Measurements from ENCODE around the gene COL4A2.

Gene COL4A2

DNA sequence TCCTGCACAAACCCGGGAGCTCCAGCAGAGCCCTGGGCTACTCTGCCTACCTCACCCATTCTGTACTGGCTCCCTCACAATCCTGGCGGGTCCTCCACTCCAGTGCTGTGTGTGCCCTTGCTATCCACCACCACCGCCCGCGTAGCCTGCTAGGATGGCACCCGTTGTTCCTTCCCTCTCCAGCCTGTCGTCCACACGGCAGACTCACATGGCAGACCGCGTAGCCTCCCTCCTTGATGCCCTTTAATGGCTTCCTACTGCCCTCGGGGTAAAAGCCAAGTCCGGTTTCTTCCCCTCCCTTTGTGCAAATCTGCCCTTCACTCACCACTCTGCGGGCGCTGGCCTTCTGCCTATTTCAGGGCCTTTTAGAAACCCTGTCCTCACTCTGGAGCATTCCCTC lies 147.9 kb downstream of the COL4A2 start:
- no peak for DNase-seq (ENCODE audit: low read depth, low spot score)

DNA sequence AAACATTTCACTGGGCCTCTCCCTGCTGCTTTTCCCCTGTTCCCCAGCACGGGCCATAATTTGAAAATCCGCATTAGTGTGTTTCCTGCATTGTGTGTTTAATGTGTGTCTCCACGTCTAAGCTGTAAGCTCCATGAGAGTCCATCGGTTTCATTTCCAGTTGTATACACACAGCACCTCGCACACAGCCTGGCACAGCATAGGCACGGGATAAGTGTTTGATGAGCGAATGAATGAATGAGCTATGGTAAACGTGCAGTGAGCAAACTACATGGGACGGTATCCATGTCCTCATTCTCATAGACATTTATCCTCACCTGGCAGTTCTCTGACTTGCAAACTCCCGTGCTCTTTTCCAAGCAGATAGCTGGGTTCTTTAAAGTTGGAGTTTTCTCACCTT lies 148.4 kb downstream of the COL4A2 start:
- no peak for DNase-seq (ENCODE audit: low read depth, low spot score)

DNA sequence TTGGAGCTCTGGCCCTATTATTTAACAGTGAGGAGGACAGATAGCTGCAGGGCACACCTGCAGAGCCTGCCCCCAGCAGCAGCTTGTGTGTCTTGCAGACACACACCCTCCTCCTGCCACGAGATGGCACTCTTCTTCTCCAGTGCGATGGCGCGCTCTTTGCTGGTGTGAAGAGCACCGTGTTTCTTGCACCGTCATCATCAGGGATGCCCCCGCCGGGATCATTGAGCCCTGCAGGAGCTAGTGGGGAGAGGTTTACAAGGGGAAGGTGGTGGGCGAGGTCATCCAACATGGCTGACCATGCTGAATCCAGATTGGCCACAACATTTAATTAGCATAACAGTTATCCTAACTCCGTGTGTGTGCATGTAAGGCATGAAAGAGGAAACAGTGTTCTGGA lies 148.9 kb downstream of the COL4A2 start:
- no peak for DNase-seq (ENCODE audit: low read depth, low spot score)

DNA sequence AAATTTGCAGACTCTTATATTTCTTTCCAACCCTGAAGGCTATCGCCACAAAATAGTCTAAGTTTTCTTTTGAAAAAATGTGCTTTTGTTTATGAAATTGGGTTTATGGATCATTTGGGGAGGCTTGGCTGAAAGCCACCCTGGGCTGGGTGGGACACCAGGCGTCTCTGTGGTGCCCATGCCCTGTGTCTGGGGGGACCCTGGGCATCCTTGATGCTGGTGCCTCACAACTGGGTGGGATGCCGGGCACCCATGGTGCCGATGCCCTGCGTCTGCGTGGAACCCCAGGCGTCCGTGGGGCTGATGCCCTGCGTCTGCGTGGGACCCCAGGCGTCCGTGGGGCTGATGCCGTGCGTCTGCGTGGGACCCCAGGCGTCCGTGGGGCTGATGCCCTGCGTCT lies 149.5 kb downstream of the COL4A2 start:
- no peak for DNase-seq (ENCODE audit: low read depth, low spot score)

DNA sequence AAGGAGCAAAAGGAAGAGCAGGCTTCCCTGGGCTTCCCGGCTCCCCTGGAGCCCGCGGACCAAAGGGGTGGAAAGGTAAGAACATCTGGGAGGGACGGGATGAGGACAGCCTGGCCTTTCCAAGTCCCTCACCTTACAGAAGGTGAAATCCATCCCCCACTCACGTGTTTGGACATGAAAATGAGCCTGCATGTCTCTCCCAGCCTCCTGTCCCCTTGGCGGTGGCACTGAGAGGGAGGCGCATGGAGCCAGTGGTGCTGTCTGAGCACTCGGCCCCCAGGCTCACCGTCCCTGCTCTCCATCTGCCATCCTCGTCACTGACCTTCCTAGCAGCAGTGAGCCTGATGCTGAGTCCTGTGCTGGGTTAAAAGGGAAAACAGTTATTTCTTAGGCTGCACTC lies 150.3 kb downstream of the COL4A2 start:
- no peak for DNase-seq (ENCODE audit: low read depth, low spot score)

- no peak for DNase-seq (ENCODE audit: low read depth, low spot score)
Measured at GRCh38 chr13:110458017-110458416, 150.9 kb downstream of the COL4A2 start.

DNA sequence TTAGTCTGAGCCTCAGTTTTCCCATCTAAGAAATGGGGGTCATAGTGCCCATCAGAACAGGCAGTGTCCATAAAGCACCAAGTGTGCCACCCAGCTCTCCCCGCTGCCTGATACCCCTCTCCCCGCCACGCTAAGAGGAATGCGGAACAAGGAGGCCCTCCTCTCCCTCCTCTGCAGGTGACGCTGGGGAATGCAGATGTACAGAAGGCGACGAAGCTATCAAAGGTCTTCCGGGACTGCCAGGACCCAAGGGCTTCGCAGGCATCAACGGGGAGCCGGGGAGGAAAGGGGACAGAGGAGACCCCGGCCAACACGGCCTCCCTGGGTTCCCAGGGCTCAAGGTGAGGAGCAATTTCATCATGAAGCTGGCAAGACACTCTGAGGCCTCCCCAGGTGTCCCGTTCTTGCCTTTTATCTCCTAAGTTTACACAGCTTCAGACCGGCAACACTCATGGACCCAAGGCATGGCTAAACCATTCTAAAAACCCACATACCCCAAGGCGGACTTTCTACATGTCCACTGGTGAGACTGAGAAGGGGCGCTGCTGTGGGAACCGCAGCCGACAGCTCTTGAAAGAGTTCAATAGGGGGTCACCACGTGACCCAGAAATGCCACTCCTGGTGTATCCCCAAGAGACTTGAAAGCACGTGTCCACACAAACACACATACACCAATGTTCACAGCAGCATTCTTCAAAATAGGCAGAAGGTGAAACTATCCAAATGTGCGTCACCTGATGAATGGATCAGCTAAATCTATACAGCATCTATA lies 151.7 kb downstream of the COL4A2 start:
- no peak for DNase-seq (ENCODE audit: low read depth, low spot score)

GRCh38 chr13:110462091-110462490 lies 155.0 kb downstream of the COL4A2 start:
- no peak for DNase-seq (ENCODE audit: low read depth, low spot score)

DNA sequence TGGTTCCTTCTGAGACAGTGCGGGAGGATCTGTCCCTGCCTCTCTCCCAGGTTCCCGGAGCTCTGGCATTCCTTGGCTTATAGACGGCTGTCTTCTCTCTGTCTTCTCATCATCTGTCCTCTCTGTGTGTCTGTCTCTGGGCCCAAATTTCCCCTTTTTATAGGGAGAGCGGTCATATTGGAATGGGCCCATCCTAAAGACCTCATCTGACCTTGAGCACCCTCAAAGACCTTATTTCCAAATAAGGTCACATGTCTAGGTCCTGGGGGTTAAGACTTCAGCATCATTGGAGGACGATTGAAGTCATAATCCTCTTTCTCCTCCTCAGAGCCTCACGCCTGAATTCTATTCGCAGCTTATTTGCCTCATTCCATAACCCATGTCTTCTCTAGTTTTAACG lies 156.1 kb downstream of the COL4A2 start:
- DNase-seq (ENCODE audit: low read depth, low spot score) = no peak

DNA sequence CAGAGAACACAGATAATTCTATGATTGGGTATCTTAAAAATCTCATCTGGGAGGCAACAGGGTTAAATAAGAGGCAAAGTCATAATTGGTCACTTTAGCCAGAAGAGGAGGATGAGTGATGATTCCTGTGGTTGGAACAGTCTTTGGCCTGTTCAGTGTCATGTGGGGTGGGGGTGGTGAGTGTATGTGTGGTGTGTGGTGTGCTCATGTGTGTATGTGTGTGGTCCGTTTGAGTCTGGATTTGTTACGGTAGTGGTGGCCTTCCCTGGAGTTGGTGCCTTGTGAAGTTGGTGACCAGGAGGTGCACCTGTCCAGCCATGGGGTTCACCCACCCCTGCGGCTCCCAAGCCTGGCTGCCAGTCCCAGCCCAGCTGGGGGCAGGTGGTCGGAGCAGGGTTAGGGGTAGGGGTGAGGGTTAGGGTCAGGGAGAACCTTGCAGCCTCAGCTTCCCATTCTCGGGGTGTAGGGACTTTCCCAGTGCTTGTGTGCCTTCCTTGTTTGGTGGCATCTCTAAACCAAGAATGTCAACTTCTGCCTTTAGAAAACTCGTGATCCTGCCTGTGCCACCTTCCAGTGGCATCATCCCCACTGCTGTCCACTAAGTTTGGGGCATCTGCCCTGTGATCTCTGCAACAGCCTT lies 156.9 kb downstream of the COL4A2 start:
- no peak for DNase-seq (ENCODE audit: low read depth, low spot score)

- DNase-seq (ENCODE audit: low read depth, low spot score) = no peak
Measured at GRCh38 chr13:110464556-110465333, 157.7 kb downstream of the COL4A2 start.

DNA sequence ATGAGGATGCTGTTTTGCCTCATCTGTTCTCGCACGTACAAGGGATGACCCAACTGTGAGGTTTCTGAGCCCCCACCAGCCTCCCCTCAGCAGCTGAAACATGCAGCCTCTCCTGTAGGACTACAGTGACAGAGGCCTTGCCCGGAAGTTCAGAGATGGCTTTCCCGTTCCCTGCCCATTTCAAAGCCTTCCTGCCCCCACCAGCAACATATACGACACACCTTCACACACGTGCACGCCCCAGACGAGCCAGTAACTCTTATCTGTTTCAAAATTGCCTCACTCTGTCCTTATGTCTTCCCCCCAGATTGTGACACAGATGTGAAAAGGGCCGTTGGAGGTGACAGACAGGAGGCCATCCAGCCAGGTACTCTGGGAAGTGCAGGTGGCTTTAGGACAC lies 158.6 kb downstream of the COL4A2 start:
- DNase-seq (ENCODE audit: low read depth, low spot score) = no peak

DNA sequence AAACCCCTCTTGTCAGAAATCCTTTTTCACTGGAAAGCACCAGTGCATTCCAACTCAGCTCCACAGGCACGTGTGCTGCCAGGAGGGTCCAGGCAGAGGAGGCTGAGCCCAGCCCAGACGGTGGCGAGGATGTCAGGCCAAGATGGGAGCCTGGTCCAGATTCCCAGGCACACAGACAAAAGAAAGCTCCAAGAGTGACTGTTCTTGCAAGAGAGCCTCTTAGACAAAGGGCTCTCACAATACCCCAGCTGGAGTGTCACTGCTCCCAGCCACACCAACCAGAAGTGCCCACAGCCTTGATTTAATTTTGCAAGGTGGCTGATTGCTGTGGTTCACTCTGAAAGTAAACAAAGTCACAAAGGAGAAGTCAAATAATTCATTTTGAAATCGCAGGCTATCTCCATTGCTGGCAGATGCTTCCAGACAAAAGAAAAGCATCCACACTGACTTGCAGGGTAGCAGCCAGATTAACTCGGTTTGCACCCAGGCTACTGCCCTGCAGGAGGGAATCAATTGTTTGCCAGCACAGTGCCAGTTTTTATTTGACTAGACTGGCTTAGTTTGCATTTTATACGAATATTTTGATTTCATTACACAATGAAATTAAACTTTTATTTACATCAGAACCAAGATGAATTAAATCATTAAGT lies 159.3 kb downstream of the COL4A2 start:
- DNase-seq (ENCODE audit: low read depth, low spot score) = no peak

GRCh38 chr13:110467516-110468110 lies 160.5 kb downstream of the COL4A2 start:
- no peak for DNase-seq (ENCODE audit: low read depth, low spot score)

DNA sequence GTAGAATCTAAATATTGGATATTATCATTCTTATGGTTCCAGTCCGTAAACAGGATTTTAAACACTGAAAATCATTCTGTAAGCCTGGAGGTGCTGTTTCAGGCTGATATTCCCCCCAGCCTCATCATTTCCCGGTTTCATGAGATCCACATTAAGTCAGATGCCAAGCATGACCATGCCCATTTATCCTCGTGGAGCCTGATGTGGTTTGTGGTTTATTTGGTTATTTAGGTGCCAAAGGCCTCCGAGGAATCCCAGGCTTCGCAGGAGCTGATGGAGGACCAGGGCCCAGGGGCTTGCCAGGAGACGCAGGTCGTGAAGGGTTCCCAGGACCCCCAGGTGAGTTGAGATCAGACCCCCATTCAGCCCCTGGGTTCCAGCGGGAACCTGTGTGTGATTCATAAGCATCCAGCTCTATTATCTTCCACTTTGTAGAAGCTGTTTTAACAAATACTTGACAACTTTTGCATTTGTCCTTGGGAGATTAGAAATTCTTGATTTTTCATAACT lies 162.0 kb downstream of the COL4A2 start:
- no peak for DNase-seq (ENCODE audit: low read depth, low spot score)

- DNase-seq (ENCODE audit: low read depth, low spot score) = no peak
Measured at GRCh38 chr13:110469597-110469996, 162.5 kb downstream of the COL4A2 start.

DNA sequence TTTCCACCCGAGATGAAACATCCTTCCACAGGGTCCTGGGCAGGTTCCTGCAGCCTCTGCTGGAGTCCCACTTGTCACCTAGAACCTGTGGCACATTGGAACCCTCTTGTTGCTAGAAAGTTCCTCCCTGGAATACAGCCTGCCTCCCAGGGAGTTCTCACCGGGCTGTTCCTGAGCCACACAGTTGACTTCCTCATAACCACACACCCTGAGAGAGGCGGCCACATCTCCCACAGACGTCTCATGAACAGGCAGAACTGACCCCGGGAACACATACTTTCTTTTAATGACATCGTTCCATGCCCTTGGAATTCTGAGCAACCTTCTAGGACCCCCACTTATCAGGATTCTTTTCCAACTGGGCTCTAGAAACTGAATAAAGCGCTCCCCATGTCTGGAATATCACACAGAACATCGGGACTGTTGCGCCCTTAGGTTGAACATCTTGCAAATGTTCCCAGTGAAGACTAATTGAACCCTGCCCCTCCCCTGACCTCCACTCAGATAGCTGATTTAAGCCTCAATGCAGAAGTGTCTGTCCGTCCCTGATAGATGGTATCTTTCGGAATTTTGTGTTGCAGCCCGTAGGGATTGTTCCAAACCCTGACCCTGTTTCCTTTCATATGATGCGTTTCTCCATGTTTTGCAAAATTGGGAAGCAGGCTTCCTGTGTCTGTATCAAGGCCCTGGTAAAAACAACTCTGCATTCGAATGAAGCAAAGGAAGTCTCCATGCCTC lies 163.4 kb downstream of the COL4A2 start:
- DNase-seq (ENCODE audit: low read depth, low spot score) = no peak

DNA sequence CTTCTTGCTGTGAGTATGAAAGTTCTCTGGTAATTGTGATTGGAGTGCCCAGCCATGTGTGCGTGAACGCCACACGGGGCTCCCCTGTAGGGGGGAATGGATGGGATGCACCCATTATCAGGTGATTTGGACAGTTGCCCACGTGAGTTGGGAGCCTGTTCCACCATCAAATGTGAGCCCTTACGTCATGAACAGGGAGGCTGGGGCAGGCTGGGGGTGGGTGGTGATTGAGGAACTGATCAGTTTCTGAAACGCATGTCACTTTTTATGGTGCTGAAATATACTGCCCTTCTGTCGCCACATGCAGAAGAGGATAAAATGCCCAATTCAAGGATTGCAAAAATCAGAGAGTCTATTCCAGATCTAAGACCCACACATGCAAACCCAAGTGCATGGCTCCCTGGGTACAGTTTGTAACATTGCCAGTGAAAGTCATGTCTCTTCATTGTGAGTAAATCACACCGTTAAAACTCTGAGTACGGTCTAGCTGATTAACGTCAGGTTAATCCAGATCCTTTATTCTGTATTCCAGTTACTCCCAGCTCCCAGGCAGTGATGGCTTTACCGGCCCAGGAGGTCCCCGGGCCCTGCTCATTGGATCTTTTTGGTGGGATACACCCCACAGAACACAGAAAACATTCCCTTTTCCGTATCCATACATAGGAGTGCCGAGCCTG lies 164.2 kb downstream of the COL4A2 start:
- DNase-seq (ENCODE audit: low read depth, low spot score) = no peak

DNA sequence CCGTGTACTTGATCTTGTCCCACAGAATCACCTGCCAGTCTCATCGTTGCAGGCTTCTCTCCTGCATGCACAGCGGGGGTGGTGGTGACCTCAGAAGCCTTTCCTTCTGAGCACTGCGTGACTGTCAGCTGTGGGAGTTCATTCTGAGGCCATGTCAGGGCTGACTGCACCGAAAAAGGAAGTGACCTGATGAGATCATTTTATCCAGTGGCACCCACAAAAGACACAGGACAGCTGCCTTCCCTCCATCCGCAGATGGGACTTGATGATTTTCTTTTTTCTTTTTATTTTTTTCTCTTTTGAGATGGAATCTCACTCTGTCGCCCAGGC lies 164.7 kb downstream of the COL4A2 start:
- DNase-seq (ENCODE audit: low read depth, low spot score) = no peak

DNA sequence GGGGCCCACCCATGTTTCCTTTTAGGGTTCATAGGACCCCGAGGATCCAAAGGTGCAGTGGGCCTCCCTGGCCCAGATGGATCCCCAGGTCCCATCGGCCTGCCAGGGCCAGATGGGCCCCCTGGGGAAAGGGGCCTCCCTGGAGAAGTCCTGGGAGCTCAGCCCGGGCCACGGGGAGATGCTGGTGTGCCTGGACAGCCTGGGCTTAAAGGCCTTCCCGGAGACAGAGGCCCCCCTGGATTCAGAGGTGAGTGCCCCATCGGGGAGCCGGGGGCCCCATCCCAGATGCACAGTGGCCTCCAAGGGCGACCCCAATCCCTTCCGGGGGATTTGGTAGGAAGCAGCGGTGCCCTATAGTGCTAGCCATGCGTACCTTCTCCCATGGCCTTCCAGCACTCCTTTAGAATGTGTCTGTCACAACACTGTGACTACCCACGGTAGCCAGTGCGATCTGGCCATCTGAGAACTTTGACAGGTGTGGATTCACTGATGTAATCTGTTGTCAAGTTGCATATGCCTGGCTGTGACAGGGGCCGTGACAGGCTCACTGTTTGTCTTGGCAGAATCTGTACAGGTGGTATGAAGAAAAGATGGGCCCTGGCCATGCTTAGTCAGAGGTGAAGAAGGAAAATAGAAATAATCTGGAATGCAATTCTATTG lies 165.9 kb downstream of the COL4A2 start:
- DNase-seq (ENCODE audit: low read depth, low spot score) = no peak
